HG02943 (cell line): Measurements from ENCODE around the gene GHRL.
A peak's percentile ranks its signal among the peaks of the same experiment; 100 is the strongest.

Experiments used
- ATAC-seq: cut with Tn5 transposase; IDR thresholded peaks from one replicate; pipeline ENCODE4 v1.9.1; 2021; ENCODE audit warnings: mild to moderate bottlenecking, low read depth, moderate library complexity; ENCODE audit not compliant: unreplicated experiment

GHRL gene

DNA sequence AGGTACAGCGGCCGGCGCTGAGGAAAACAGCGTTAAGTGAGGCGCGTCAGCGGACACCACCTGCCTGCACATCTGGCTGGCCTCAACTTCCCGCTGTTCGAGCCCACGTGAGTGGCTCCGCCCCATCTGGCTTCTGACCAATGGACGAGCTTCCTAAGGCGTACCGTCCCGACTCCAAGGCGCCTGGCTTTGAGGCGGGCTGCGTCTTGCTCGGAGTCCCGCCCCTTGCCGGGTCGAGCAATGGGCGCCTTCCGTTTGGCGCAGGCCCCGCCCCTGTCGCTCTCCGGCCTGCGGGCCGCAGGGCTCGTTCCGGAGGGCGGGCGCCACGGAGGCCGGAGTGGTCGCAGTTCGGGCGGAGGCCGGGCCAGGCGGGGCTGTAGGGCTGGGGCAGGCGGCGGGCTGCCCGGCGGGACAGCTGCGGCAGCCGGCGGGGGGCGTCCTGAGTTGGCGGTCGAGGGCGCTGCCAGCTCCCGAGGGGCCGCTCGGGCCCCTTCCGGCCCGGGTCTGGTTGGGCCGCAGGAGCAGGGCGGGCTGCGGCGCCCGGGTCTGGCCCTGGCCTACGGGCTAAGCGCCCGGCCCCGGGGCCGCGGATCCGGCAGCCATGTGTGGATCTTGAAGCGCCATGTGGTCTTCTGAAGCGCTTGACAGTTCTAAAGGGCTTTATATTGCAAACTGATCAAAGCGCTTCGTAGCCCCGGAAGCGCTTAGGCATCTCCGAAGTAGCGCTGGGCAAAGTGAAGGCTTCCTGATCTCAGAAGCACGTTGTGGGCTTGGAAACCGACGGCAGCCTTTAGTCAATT, 44.4 kb downstream of the GHRL start, which contains the start of gene TATDN2:
TATDN2 (plus strand) TSS at position 276 of the 800 bp plus-strand sequence. CDS start 742 bp downstream, outside the sequence.
- ATAC-seq: peak; percentile 89

- no peak for ATAC-seq
These were observed 45.0 kb downstream of the GHRL start for GRCh38 chr3:10247679-10248183.

GRCh38 chr3:10245081-10245712, 47.5 kb downstream of the GHRL start:
- ATAC-seq: no peak

- no peak for ATAC-seq
These were observed 48.7 kb downstream of the GHRL start for GRCh38 chr3:10244009-10244408.

GRCh38 chr3:10242182-10243065, 50.3 kb downstream of the GHRL start:
- no peak for ATAC-seq

GRCh38 chr3:10240799-10241198, 51.9 kb downstream of the GHRL start:
- no peak for ATAC-seq

- ATAC-seq: no peak
These were observed 54.2 kb downstream of the GHRL start for GRCh38 chr3:10238345-10239183.
